Gastrocnemius medialis (tissue), 4 donors: Measurements from ENCODE around the gene THEM4. TPM values are rescaled to one million over a fixed set of nuclear protein-coding genes. Genes with fewer than 3 reads are reported as not detected.
"Not testable (repeated sequence)": the region's sequence is repeated elsewhere in the genome, so short reads cannot be mapped to it uniquely, and the experiment has no call there.

Experiments used
- ATAC-seq, 2 donors: fragments of 150-250 bp; one replicate each; pipeline ENCODE4 v1.9.1; 2016
- DNase-seq, 2 donors: peaks; one replicate each; pipeline ENCODE4 v3.0.0-alpha.2; 2019
- H3K27ac ChIP-seq, 4 donors: fragments of 200-600 bp; sonication (generic); 1 replicate in 1 of 4; 2 replicates in 3 of 4; pipeline ENCODE4 v1.5.1; 2016 to 2018; ENCODE audit warnings: mild to moderate bottlenecking in 2 of 4, moderate library complexity in 1 of 4
- H3K27me3 ChIP-seq, 3 donors: fragments of 200-600 bp; sonication (generic) in 2 of 3; 1 replicate in 1 of 3; 2 replicates in 2 of 3; pipeline versions ENCODE4 v1.5.1 to v1.6.0; 2016 to 2019; ENCODE audit warnings: mild to moderate bottlenecking in 1 of 3, moderate library complexity in 1 of 3
- H3K36me3 ChIP-seq, 2 donors: fragments of 200-600 bp; sonication (generic) in 1 of 2; one replicate each; pipeline ENCODE4 v1.5.1; 2017 to 2018
- H3K4me1 ChIP-seq, 2 donors: fragments of 200-600 bp; sonication (generic) in 1 of 2; one replicate each; pipeline ENCODE4 v1.5.1; 2016 to 2017; ENCODE audit warnings: mild to moderate bottlenecking in 2 of 2
- H3K4me3 ChIP-seq, 4 donors: fragments of 200-600 bp; sonication (generic) in 3 of 4; 1 replicate in 1 of 4; 2 replicates in 3 of 4; pipeline ENCODE4 v1.5.1; 2016 to 2019; ENCODE audit warnings: mild to moderate bottlenecking in 2 of 4
- H3K9me3 ChIP-seq, 3 donors: fragments of 200-600 bp; sonication (generic) in 2 of 3; 1 replicate in 1 of 3; 2 replicates in 2 of 3; pipeline ENCODE4 v1.5.1; 2016 to 2019
- CTCF ChIP-seq, 5 experiments: fragments of 450-650 bp in 3 of 5; fragments of 200-600 bp in 2 of 5; sonication (generic) in 2 of 5; IDR thresholded peaks in 4 of 5; conservative IDR thresholded peaks in 1 of 5; 1 replicate in 4 of 5; 2 replicates in 1 of 5; pipeline ENCODE4 v1.5.1; 2016 to 2019; ENCODE audit warnings: antibody characterized with exemption in 5 of 5, mild to moderate bottlenecking in 3 of 5, moderate library complexity in 3 of 5
- POLR2A ChIP-seq, 2 donors: fragments of 450-650 bp; IDR thresholded peaks; one replicate each; pipeline ENCODE4 v1.6.1; 2017; ENCODE audit warnings: antibody characterized with exemption in 2 of 2, mild to moderate bottlenecking in 2 of 2, moderate library complexity in 2 of 2
- in situ Hi-C, 4 donors: fragments of 200-750 bp; cut with MboI; loops; one replicate each; pipeline versions ENCODE4 v1.15.0 to v1.8.0; 2017; ENCODE audit warnings: low sequenced_read_pairs in 4 of 4
- intact Hi-C: fragments of 100-400 bp; cut with DNase I; formaldehyde crosslinking; loops from one replicate; pipeline ENCODE4 v1.15.1; 2023; ENCODE audit warnings: low total_unique reads
- total RNA-seq, 4 donors: library from RNA; depleted of rRNA; stranded (reverse); fragments of >200 nt; gene quantifications; one replicate each; pipeline versions ENCODE4 v1.1.0 to v1.2.3, GENCODE V29; 2016

THEM4 gene
- total RNA-seq, 4 donors from 2014 or later, result 7.7 to 21.8 (median 9.6) TPM

DNA sequence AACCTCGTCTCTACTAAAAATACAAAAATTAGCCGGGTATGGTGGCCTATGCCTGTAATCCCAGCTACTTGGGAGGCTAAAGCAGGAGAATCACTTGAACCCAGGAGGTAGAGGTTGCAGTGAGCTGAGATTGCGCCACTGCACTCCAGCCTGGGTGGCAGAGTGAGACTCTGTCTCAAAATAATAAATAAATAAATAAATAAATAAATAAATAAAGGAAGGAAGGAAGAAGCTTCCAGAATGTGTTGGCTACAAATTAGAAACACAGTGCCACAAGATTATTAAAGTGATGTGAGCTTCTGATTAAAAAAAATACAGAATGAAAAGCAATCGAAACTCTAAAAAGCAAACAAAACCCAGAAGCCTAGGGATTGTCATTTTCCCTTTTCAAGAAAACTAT lies 25.4 kb downstream of the THEM4 start:
- H3K36me3 ChIP-seq, result peaks cover 0 to 28% of the 10 kb centered on the region in 2 donors
- intact Hi-C loops, DNase-seq, H3K4me3 ChIP-seq, ATAC-seq, H3K27me3 ChIP-seq, H3K9me3 ChIP-seq, in situ Hi-C loops, H3K27ac ChIP-seq, H3K4me1 ChIP-seq: not testable (repeated sequence)

GRCh38 chr1:151882918-151883317 lies 26.4 kb downstream of the THEM4 start:
- in situ Hi-C loops, H3K27me3 ChIP-seq, H3K27ac ChIP-seq, intact Hi-C loops, DNase-seq, H3K4me3 ChIP-seq, H3K9me3 ChIP-seq, ATAC-seq, H3K4me1 ChIP-seq: not testable (repeated sequence)
- H3K36me3 ChIP-seq, result peaks cover 0 to 18% of the 10 kb centered on the region in 2 donors

- H3K9me3 ChIP-seq, result no peaks in the 10 kb centered on the region
- in situ Hi-C loops, result no loop called here
- no peak overlapping the region for H3K27ac ChIP-seq
- DNase-seq, result no peak
- intact Hi-C loops, result no loop called here
- H3K4me3 ChIP-seq, result no peak overlapping the region
- H3K4me1 ChIP-seq, result no peaks in the 10 kb centered on the region
- ATAC-seq, result no peak
- H3K27me3 ChIP-seq, result no peaks in the 10 kb centered on the region
- TF ChIP-seq CTCF (IDR thresholded peaks at IDR 0.05 in 4 of 5, conservative IDR thresholded peaks at IDR 0.05 in 1 of 5) (no peak), POLR2A (IDR thresholded peaks at IDR 0.05) (no peak)
- peaks cover 0 to 14% of the 10 kb centered on the region in 2 donors for H3K36me3 ChIP-seq
Observed at GRCh38 chr1:151882466-151882865, 26.8 kb downstream of the THEM4 start.

GRCh38 chr1:151881479-151881878 lies 27.8 kb downstream of the THEM4 start:
- no peak for TF ChIP-seq POLR2A (IDR thresholded peaks at IDR 0.05)
- no peak for TF ChIP-seq CTCF (IDR thresholded peaks at IDR 0.05 in 4 of 5, conservative IDR thresholded peaks at IDR 0.05 in 1 of 5)
- no peak overlapping the region for H3K4me3 ChIP-seq
- in situ Hi-C loops, result no loop called here
- intact Hi-C loops, result no loop called here
- peaks cover 0 to 5% of the 10 kb centered on the region in 2 donors for H3K36me3 ChIP-seq
- no peaks in the 10 kb centered on the region for H3K4me1 ChIP-seq
- DNase-seq (no peak), ATAC-seq (no peak)
- H3K27me3 ChIP-seq, result no peaks in the 10 kb centered on the region
- H3K9me3 ChIP-seq, result no peaks in the 10 kb centered on the region
- no peak overlapping the region for H3K27ac ChIP-seq

GRCh38 chr1:151875419-151876097 lies 33.8 kb downstream of the THEM4 start:
- Histone ChIP-seq H3K4me3 (no peak overlapping the region), H3K9me3 (no peaks in the 10 kb centered on the region), H3K36me3 (peaks cover 0 to 14% of the 10 kb centered on the region in 2 donors), H3K27ac (no peak overlapping the region), H3K4me1 (no peaks in the 10 kb centered on the region), H3K27me3 (no peaks in the 10 kb centered on the region)
- ATAC-seq (no peak), DNase-seq (no peak)
- TF ChIP-seq CTCF (IDR thresholded peaks at IDR 0.05 in 4 of 5, conservative IDR thresholded peaks at IDR 0.05 in 1 of 5), result no peak
- no peak for TF ChIP-seq POLR2A (IDR thresholded peaks at IDR 0.05)
- in situ Hi-C loops, result no loop called here
- intact Hi-C loops, result no loop called here

- H3K4me1 ChIP-seq, DNase-seq: not testable (repeated sequence)
Observed at GRCh38 chr1:151872776-151873175, 36.5 kb downstream of the THEM4 start.

More at GRCh38 chr1:151872776-151873175, 36.5 kb downstream of the THEM4 start:
- intact Hi-C loops, in situ Hi-C loops, H3K4me3 ChIP-seq, H3K27ac ChIP-seq, H3K27me3 ChIP-seq, ATAC-seq, H3K9me3 ChIP-seq: not testable (repeated sequence)
- H3K36me3 ChIP-seq, result peaks cover 0 to 14% of the 10 kb centered on the region in 2 donors
